Keratinocyte (primary cell): ENCODE results near the gene GCM1. TPM values are rescaled to one million over a fixed set of nuclear protein-coding genes. Genes with fewer than 3 reads are reported as not detected.
A peak's percentile ranks its signal among the peaks of the same experiment; 100 is the strongest.

ENCODE experiments used
- DNase-seq: peaks from one replicate; pipeline ENCODE4 v3.0.0-alpha.2; 2011; ENCODE audit warnings: low read depth, missing footprints, low spot score
- FAIRE-seq: peaks from 2 replicates; lab custom pipeline; 2011; peaks lifted over from hg19 to GRCh38; lab: Jason Lieb, UNC
- H2AFZ ChIP-seq: 2 replicates; pipeline ENCODE4 v1.6.0; 2012; ENCODE audit warnings: low read length, control low read depth, inconsistent platforms; ENCODE audit not compliant: control insufficient read depth
- H3K27ac ChIP-seq: 2 replicates; pipeline ENCODE4 v1.5.1; 2011; ENCODE audit warnings: low read length; ENCODE audit not compliant: control insufficient read depth, insufficient read depth
- H3K27me3 ChIP-seq: 3 replicates; pipeline ENCODE4 v1.6.0; 2011; ENCODE audit warnings: low read length; ENCODE audit not compliant: control insufficient read depth, insufficient read depth; ENCODE audit errors: extremely low read depth
- H3K36me3 ChIP-seq, 2 experiments: 2 replicates in 1 of 2; 3 replicates in 1 of 2; pipeline ENCODE4 v1.5.1; 2011; ENCODE audit warnings: low read length in 2 of 2, mild to moderate bottlenecking in 1 of 2; ENCODE audit not compliant: control insufficient read depth in 2 of 2, insufficient read depth in 2 of 2; ENCODE audit errors: extremely low read depth in 1 of 2
- H3K4me1 ChIP-seq: 3 replicates; pipeline ENCODE4 v1.5.1; 2011; ENCODE audit warnings: low read length; ENCODE audit not compliant: control insufficient read depth, insufficient read depth; ENCODE audit errors: extremely low read depth
- H3K4me2 ChIP-seq: 3 replicates; pipeline ENCODE4 v1.6.0; 2011; ENCODE audit warnings: low read depth, low read length; ENCODE audit not compliant: control insufficient read depth, insufficient read depth; ENCODE audit errors: extremely low read depth
- H3K4me3 ChIP-seq, 3 experiments: fragments of 200-600 bp in 1 of 3; sonication (generic) in 1 of 3; 2 replicates in 2 of 3; 3 replicates in 1 of 3; pipeline ENCODE4 v1.5.1; 2011 to 2016; ENCODE audit warnings: low read length in 3 of 3, mild to moderate bottlenecking in 3 of 3, control low read depth in 2 of 3, inconsistent platforms in 1 of 3, low read depth in 1 of 3, mixed read lengths in 1 of 3, mixed run types in 1 of 3, moderate library complexity in 1 of 3; ENCODE audit not compliant: control insufficient read depth in 2 of 3, insufficient read depth in 2 of 3; ENCODE audit errors: extremely low read depth in 1 of 3
- H3K79me2 ChIP-seq: 2 replicates; pipeline ENCODE4 v1.6.0; 2012; ENCODE audit warnings: low read length; ENCODE audit not compliant: control insufficient read depth, insufficient read depth
- H3K9ac ChIP-seq: 3 replicates; pipeline ENCODE4 v1.6.0; 2011; ENCODE audit warnings: low read length; ENCODE audit not compliant: control insufficient read depth, insufficient read depth; ENCODE audit errors: extremely low read depth
- H3K9me1 ChIP-seq: 3 replicates; pipeline ENCODE4 v1.6.0; 2011; ENCODE audit warnings: low read length; ENCODE audit not compliant: control insufficient read depth, insufficient read depth; ENCODE audit errors: extremely low read depth
- H3K9me3 ChIP-seq: 2 replicates; pipeline ENCODE4 v1.5.1; 2012; ENCODE audit warnings: low read depth, low read length; ENCODE audit not compliant: control insufficient read depth
- H4K20me1 ChIP-seq: 3 replicates; pipeline ENCODE4 v1.6.0; 2011; ENCODE audit warnings: low read length; ENCODE audit not compliant: control insufficient read depth, insufficient read depth; ENCODE audit errors: extremely low read depth
- CTCF ChIP-seq, 3 experiments: IDR thresholded peaks in 1 of 3; conservative IDR thresholded peaks in 1 of 3; optimal IDR thresholded peaks in 1 of 3; 2 replicates in 2 of 3; 3 replicates in 1 of 3; pipeline versions ENCODE3 to v1.5.1; 2011; ENCODE audit warnings: low read length in 3 of 3, mild to moderate bottlenecking in 3 of 3, moderate library complexity in 2 of 3, control low read depth in 1 of 3, inconsistent platforms in 1 of 3; ENCODE audit not compliant: insufficient read depth in 2 of 3; ENCODE audit errors: extremely low read depth in 1 of 3
- EZH2 ChIP-seq: IDR thresholded peaks from one replicate; pipeline ENCODE4 v1.6.1; 2012; ENCODE audit warnings: inconsistent platforms, mild to moderate bottlenecking, low read length, moderate library complexity
- dilution Hi-C: fragments of 300-500 bp; cut with MboI; formaldehyde crosslinking; loops from one replicate; pipeline ENCODE4 v1.7.0; 2020; ENCODE audit warnings: low sequenced_read_pairs; ENCODE audit not compliant: extremely low pct_ligation_motif_present
- polyA plus RNA-seq, 5 experiments: library from polyadenylated mRNA; depleted of rRNA in 3 of 5; stranded (reverse) in 3 of 5; stranded (forward) in 1 of 5; unstranded in 1 of 5; fragments of >200 nt; gene quantifications; 1 replicate in 1 of 5; 2 replicates in 3 of 5; 3 replicates in 1 of 5; pipeline versions ENCODE4 v1.2.1 to v1.2.3, GENCODE V29; 2011 to 2012; ENCODE audit warnings: missing spikeins in 2 of 5, low read depth in 1 of 5, low replicate concordance in 1 of 5

GCM1 gene
- polyA plus RNA-seq, 1 donor (not counting 4 experiments of a cell fraction or from before 2014, with no cell fraction given): not detected

- Histone ChIP-seq H3K4me2 (peak overlapping the region; percentile 65), H3K79me2 (no peaks in the 10 kb centered on the region), H3K27ac (no peak overlapping the region), H3K4me1 (peaks cover 31% of the 10 kb centered on the region), H3K36me3 (no peaks in the 10 kb centered on the region), H2AFZ (no peak overlapping the region), H3K9me1 (no peaks in the 10 kb centered on the region), H3K9ac (no peak overlapping the region), H3K4me3 (peak overlapping the region in 1 of 3 experiments; percentile 16), H3K9me3 (no peaks in the 10 kb centered on the region), H4K20me1 (no peaks in the 10 kb centered on the region), H3K27me3 (no peaks in the 10 kb centered on the region)
- TF ChIP-seq EZH2 (no peak), CTCF (optimal IDR thresholded peaks at IDR 0.05 in 1 of 3, IDR thresholded peaks at IDR 0.05 in 1 of 3, conservative IDR thresholded peaks at IDR 0.05 in 1 of 3; ENCODE audit: extremely low read depth in 1 of 3, insufficient read depth in 2 of 3, low read length in 3 of 3) (no peak)
- FAIRE-seq (no peak), DNase-seq (peak; percentile 45)
- dilution Hi-C loops: no loop called here
Observed at GRCh38 chr6:53111865-53112264, 36.8 kb downstream of the GCM1 start.

- no peaks in the 10 kb centered on the region for H3K27me3 ChIP-seq
- dilution Hi-C loops: no loop called here
- no peak overlapping the region for H3K9ac ChIP-seq
- H3K27ac ChIP-seq: no peak overlapping the region
- H3K9me3 ChIP-seq: no peaks in the 10 kb centered on the region
- no peaks in the 10 kb centered on the region for H3K9me1 ChIP-seq
- no peak overlapping the region for H3K4me2 ChIP-seq
- no peaks in the 10 kb centered on the region for H3K36me3 ChIP-seq
- no peak for DNase-seq
- H3K79me2 ChIP-seq: no peaks in the 10 kb centered on the region
- TF ChIP-seq CTCF (optimal IDR thresholded peaks at IDR 0.05 in 1 of 3, IDR thresholded peaks at IDR 0.05 in 1 of 3, conservative IDR thresholded peaks at IDR 0.05 in 1 of 3; ENCODE audit: extremely low read depth in 1 of 3, insufficient read depth in 2 of 3, low read length in 3 of 3) (no peak), EZH2 (no peak)
- FAIRE-seq: no peak
- peaks cover 31% of the 10 kb centered on the region for H3K4me1 ChIP-seq
- no peaks in the 10 kb centered on the region for H4K20me1 ChIP-seq
- H2AFZ ChIP-seq: no peak overlapping the region
- no peak overlapping the region for H3K4me3 ChIP-seq
Observed at GRCh38 chr6:53109612-53110011, 39.0 kb downstream of the GCM1 start.
